HCT116 (cell line): ENCODE results near the gene ADRA1B. TPM values are rescaled to one million over a fixed set of nuclear protein-coding genes. Genes with fewer than 3 reads are reported as not detected.

Source experiments
- ATAC-seq: fragments of 200-7000 bp; cut with Tn5 transposase; 2 replicates; pipeline ENCODE4 v1.9.1; 2020; ENCODE audit warnings: mild to moderate bottlenecking, moderate library complexity
- BruUV-seq: library from RNA; stranded (reverse); fragments of 400-500 nt; replicated peaks from 2 replicates; lab custom pipeline; 2021; lab: Mats Ljungman, UMichigan
- CTCF ChIA-PET: fragments of 300-600 bp; sonication (Branson Sonifier 250); formaldehyde crosslinking; loops from one replicate; lab custom pipeline; 2021; ENCODE audit warnings: antibody characterized with exemption; lab: Charles Lee
- POLR2A ChIA-PET: fragments of 300-600, 350-600 bp; sonication (Branson Sonifier 250); formaldehyde crosslinking; loops from one replicate; lab custom pipeline; 2021; ENCODE audit warnings: antibody characterized with exemption; lab: Charles Lee
- RAD21 ChIA-PET, 2 experiments: fragments of 300-600 bp; sonication (Branson Sonifier 250); formaldehyde crosslinking; loops; one replicate each; lab custom pipeline; 2023; ENCODE audit warnings: low total read pairs in 2 of 2; ENCODE audit not compliant: uncharacterized antibody in 2 of 2, unreplicated experiment in 2 of 2, low non-redundant PET in 1 of 2; lab: Charles Lee
- DNase-seq: peaks from one replicate; pipeline ENCODE4 v3.0.0-alpha.2; 2010; ENCODE audit warnings: low read depth, low spot score
- H2AFZ ChIP-seq: fragments of 200-600 bp; shearing (Covaris generic), sonication (generic); 2 replicates; pipeline ENCODE4 v1.6.1; 2017; ENCODE audit warnings: low read depth, mixed run types, mixed read lengths, antibody characterized with exemption, low read length; ENCODE audit not compliant: poor library complexity, severe bottlenecking
- H3K27ac ChIP-seq: 2 replicates; pipeline ENCODE4 v1.5.1; 2012; ENCODE audit warnings: low read depth, low read length
- H3K27me3 ChIP-seq: fragments of 200-600 bp; sonication (generic); 2 replicates; pipeline ENCODE4 v1.6.1; 2016; ENCODE audit warnings: mixed run types, low read length, mixed read lengths; ENCODE audit not compliant: insufficient read depth
- H3K36me3 ChIP-seq, 2 experiments: fragments of 200-500 bp in 1 of 2; fragments of 200-600 bp in 1 of 2; sonication (Bioruptor generic) in 1 of 2; sonication (generic) in 1 of 2; 2 replicates each; pipeline versions ENCODE4 v1.5.1 to v1.6.1; 2014 to 2016; ENCODE audit warnings: low read length in 2 of 2, inconsistent platforms in 1 of 2, mixed read lengths in 1 of 2, mixed run types in 1 of 2; ENCODE audit not compliant: insufficient read depth in 2 of 2, control insufficient read depth in 1 of 2
- H3K4me1 ChIP-seq, 2 experiments: fragments of 200-600 bp in 1 of 2; sonication (generic) in 1 of 2; 2 replicates each; pipeline versions ENCODE4 v1.5.1 to v1.6.1; 2012 to 2017; ENCODE audit warnings: low read length in 2 of 2, inconsistent platforms in 1 of 2, mild to moderate bottlenecking in 1 of 2, mixed read lengths in 1 of 2, mixed run types in 1 of 2, moderate library complexity in 1 of 2; ENCODE audit not compliant: insufficient read depth in 2 of 2, control insufficient read depth in 1 of 2
- H3K4me2 ChIP-seq: fragments of 200-600 bp; sonication (generic); 2 replicates; pipeline ENCODE4 v1.6.1; 2017; ENCODE audit warnings: mixed run types, low read length, mixed read lengths
- H3K4me3 ChIP-seq, 2 experiments: fragments of 200-600 bp in 1 of 2; sonication (generic) in 1 of 2; replicated peaks in 1 of 2; 2 replicates each; pipeline ENCODE4 v1.5.1; 2011 to 2016; ENCODE audit warnings: low read length in 2 of 2, control low read depth in 1 of 2, low read depth in 1 of 2, mild to moderate bottlenecking in 1 of 2, mixed read lengths in 1 of 2, mixed run types in 1 of 2
- H3K79me2 ChIP-seq: fragments of 200-600 bp; sonication (generic); 2 replicates; pipeline ENCODE4 v1.6.1; 2017; ENCODE audit warnings: mild to moderate bottlenecking, mixed run types, low read length, moderate library complexity, mixed read lengths; ENCODE audit not compliant: insufficient read depth
- H3K9ac ChIP-seq: fragments of 200-600 bp; sonication (generic); 2 replicates; pipeline ENCODE4 v1.6.1; 2016; ENCODE audit warnings: low read length, mixed read lengths
- H3K9me2 ChIP-seq: fragments of 200-600 bp; sonication (generic), shearing (Covaris generic); 2 replicates; pipeline ENCODE4 v1.6.1; 2017; ENCODE audit warnings: mixed run types, mild to moderate bottlenecking, moderate library complexity; ENCODE audit not compliant: insufficient read depth
- H3K9me3 ChIP-seq, 2 experiments: fragments of 200-500 bp in 1 of 2; fragments of 200-600 bp in 1 of 2; sonication (Bioruptor generic) in 1 of 2; sonication (generic) in 1 of 2; 2 replicates each; pipeline ENCODE4 v1.6.1; 2014 to 2017; ENCODE audit warnings: low read length in 2 of 2, mixed read lengths in 2 of 2, inconsistent platforms in 1 of 2, low read depth in 1 of 2, mild to moderate bottlenecking in 1 of 2, mixed run types in 1 of 2, moderate library complexity in 1 of 2; ENCODE audit not compliant: control insufficient read depth in 1 of 2, insufficient read depth in 1 of 2
- H4K20me1 ChIP-seq: fragments of 200-600 bp; sonication (generic), shearing (Covaris generic); 2 replicates; pipeline ENCODE4 v1.6.1; 2017; ENCODE audit warnings: mixed run types, mild to moderate bottlenecking, moderate library complexity; ENCODE audit not compliant: insufficient read depth
- ATF3 ChIP-seq: IDR thresholded peaks from 2 replicates; pipeline ENCODE4 v1.6.1; 2012
- CBX3 ChIP-seq: IDR thresholded peaks from 2 replicates; pipeline ENCODE4 v1.6.1; 2012; ENCODE audit warnings: low read depth
- CEBPB ChIP-seq: IDR thresholded peaks from 2 replicates; pipeline ENCODE4 v1.6.1; 2012; ENCODE audit warnings: low read depth
- CTCF ChIP-seq, 3 experiments: fragments of 200-600 bp in 1 of 3; sonication (generic) in 1 of 3; IDR thresholded peaks in 2 of 3; conservative IDR thresholded peaks in 1 of 3; 2 replicates each; pipeline ENCODE4 v1.5.1; 2012 to 2017; ENCODE audit warnings: low read depth in 2 of 3, low read length in 2 of 3, antibody characterized with exemption in 1 of 3, borderline replicate concordance in 1 of 3, control low read depth in 1 of 3, mild to moderate bottlenecking in 1 of 3, mixed read lengths in 1 of 3, mixed run types in 1 of 3, moderate library complexity in 1 of 3; ENCODE audit not compliant: insufficient read depth in 1 of 3
- EZH2 ChIP-seq: fragments of 200-600 bp; sonication (generic); IDR thresholded peaks from 2 replicates; pipeline ENCODE4 v1.6.1; 2017; ENCODE audit warnings: antibody characterized with exemption, mixed run types
- FOSL1 ChIP-seq: IDR thresholded peaks from 2 replicates; pipeline ENCODE4 v1.6.1; 2012; ENCODE audit warnings: low read depth
- JUND ChIP-seq: IDR thresholded peaks from 2 replicates; pipeline ENCODE4 v1.6.1; 2012
- MAX ChIP-seq: IDR thresholded peaks from 2 replicates; pipeline ENCODE4 v1.6.1; 2012
- POLR2A ChIP-seq: IDR thresholded peaks from 2 replicates; pipeline ENCODE4 v1.7.0; 2011; ENCODE audit warnings: borderline replicate concordance; ENCODE audit not compliant: insufficient read depth, insufficient read length; ENCODE audit errors: extremely low read depth
- POLR2AphosphoS5 ChIP-seq: IDR thresholded peaks from 2 replicates; pipeline ENCODE4 v1.6.1; 2011; ENCODE audit warnings: mild to moderate bottlenecking, low read depth, low read length, moderate library complexity
- RAD21 ChIP-seq: IDR thresholded peaks from 2 replicates; pipeline ENCODE4 v1.6.1; 2012; ENCODE audit warnings: low read depth, mild to moderate bottlenecking
- REST ChIP-seq: IDR thresholded peaks from 2 replicates; pipeline ENCODE4 v1.6.1; 2012; ENCODE audit warnings: low read depth
- SIN3A ChIP-seq: IDR thresholded peaks from 2 replicates; pipeline ENCODE4 v1.6.1; 2012; ENCODE audit warnings: low read depth
- SRF ChIP-seq: IDR thresholded peaks from 2 replicates; pipeline ENCODE4 v1.6.1; 2012; ENCODE audit warnings: low read depth
- TCF7L2 ChIP-seq: IDR thresholded peaks from 2 replicates; pipeline ENCODE4 v1.7.0; 2011; ENCODE audit warnings: borderline replicate concordance, inconsistent platforms; ENCODE audit not compliant: insufficient read depth, insufficient read length; ENCODE audit errors: extremely low read depth
- YY1 ChIP-seq: IDR thresholded peaks from 2 replicates; pipeline ENCODE4 v1.6.1; 2011; ENCODE audit warnings: low read length, low read depth, moderate library complexity, mild to moderate bottlenecking; ENCODE audit not compliant: insufficient replicate concordance; ENCODE audit errors: extremely low read depth
- ZBTB33 ChIP-seq: IDR thresholded peaks from 2 replicates; pipeline ENCODE4 v1.6.1; 2011; ENCODE audit warnings: mild to moderate bottlenecking, low read length, moderate library complexity; ENCODE audit not compliant: insufficient replicate concordance; ENCODE audit errors: extremely low read depth
- ZFX ChIP-seq: fragments of 450-650 bp; IDR thresholded peaks from 2 replicates; pipeline ENCODE4 v1.6.1; 2017
- ZNF274 ChIP-seq: fragments of 200-500 bp; sonication (Bioruptor generic); IDR thresholded peaks from 2 replicates; pipeline ENCODE4 v1.6.1; 2014; ENCODE audit warnings: mild to moderate bottlenecking, low read depth, low read length, inconsistent platforms
- intact Hi-C: fragments of 100-400 bp; cut with micrococcal nuclease; formaldehyde crosslinking; loops from 2 replicates; pipeline ENCODE4 v1.10.0; 2022
- total RNA-seq: library from RNA; stranded (reverse); gene quantifications from one replicate; pipeline ENCODE4 v1.2.1, GENCODE V29; 2021; ENCODE audit not compliant: unreplicated experiment

Gene ADRA1B
- total RNA-seq, 1 experiment from 2014 or later = not detected

- no peak for TF ChIP-seq ZNF274
- no peak for TF ChIP-seq JUND
- TF ChIP-seq POLR2A = no peak
- TF ChIP-seq FOSL1 = no peak
- no peak for TF ChIP-seq MAX
- no peak for TF ChIP-seq SIN3A
- no peak for TF ChIP-seq POLR2AphosphoS5
- no peak for TF ChIP-seq CBX3
- TF ChIP-seq REST = no peak
- TF ChIP-seq SRF = no peak
- no peak for TF ChIP-seq TCF7L2
Measured at GRCh38 chr5:159917994-159918393, 1.7 kb downstream of the ADRA1B start (continued).

GRCh38 chr5:159921721-159922120, 5.4 kb downstream of the ADRA1B start:
- RAD21 ChIA-PET = no interaction called here
- H3K9ac ChIP-seq = no peak overlapping the region
- H4K20me1 ChIP-seq = no peaks in the 10 kb centered on the region
- no peaks in the 10 kb centered on the region for H3K4me1 ChIP-seq
- H3K9me3 ChIP-seq = no peaks in the 10 kb centered on the region
- no peak for DNase-seq
- CTCF ChIA-PET = no interaction called here
- no peak overlapping the region for H2AFZ ChIP-seq
- intact Hi-C loops = no loop called here
- H3K79me2 ChIP-seq = no peaks in the 10 kb centered on the region
- POLR2A ChIA-PET = no interaction called here
- no peaks in the 10 kb centered on the region for H3K9me2 ChIP-seq
- H3K27me3 ChIP-seq = peaks cover 6% of the 10 kb centered on the region; the same call in 1 of the 2 replicates
- H3K27ac ChIP-seq = no peak overlapping the region
- no TSS peak for BruUV-seq
- TF ChIP-seq CEBPB (no peak), POLR2AphosphoS5 (no peak), ZNF274 (no peak), YY1 (no peak), ZFX (no peak), RAD21 (no peak), FOSL1 (no peak), ZBTB33 (no peak), ATF3 (no peak), CTCF (IDR thresholded peaks at IDR 0.05 in 2 of 3, conservative IDR thresholded peaks at IDR 0.05 in 1 of 3; ENCODE audit: borderline replicate concordance in 1 of 3, insufficient read depth in 1 of 3, low read depth in 2 of 3, low read length in 2 of 3) (no peak), EZH2 (no peak)
- no peaks in the 10 kb centered on the region for H3K36me3 ChIP-seq
- ATAC-seq = no peak
- H3K4me3 ChIP-seq = no peak overlapping the region
- H3K4me2 ChIP-seq = no peak overlapping the region
